GM19351 (cell line): ENCODE results near the gene EML3.
A peak's percentile ranks its signal among the peaks of the same experiment; 100 is the strongest.
"Not testable (repeated sequence)": the region's sequence is repeated elsewhere in the genome, so short reads cannot be mapped to it uniquely, and the experiment has no call there.

ENCODE experiments used
- ATAC-seq: cut with Tn5 transposase; IDR thresholded peaks from one replicate; pipeline ENCODE4 v1.9.1; 2021; ENCODE audit warnings: mild to moderate bottlenecking, moderate library complexity; ENCODE audit not compliant: unreplicated experiment

EML3 gene, protein sequence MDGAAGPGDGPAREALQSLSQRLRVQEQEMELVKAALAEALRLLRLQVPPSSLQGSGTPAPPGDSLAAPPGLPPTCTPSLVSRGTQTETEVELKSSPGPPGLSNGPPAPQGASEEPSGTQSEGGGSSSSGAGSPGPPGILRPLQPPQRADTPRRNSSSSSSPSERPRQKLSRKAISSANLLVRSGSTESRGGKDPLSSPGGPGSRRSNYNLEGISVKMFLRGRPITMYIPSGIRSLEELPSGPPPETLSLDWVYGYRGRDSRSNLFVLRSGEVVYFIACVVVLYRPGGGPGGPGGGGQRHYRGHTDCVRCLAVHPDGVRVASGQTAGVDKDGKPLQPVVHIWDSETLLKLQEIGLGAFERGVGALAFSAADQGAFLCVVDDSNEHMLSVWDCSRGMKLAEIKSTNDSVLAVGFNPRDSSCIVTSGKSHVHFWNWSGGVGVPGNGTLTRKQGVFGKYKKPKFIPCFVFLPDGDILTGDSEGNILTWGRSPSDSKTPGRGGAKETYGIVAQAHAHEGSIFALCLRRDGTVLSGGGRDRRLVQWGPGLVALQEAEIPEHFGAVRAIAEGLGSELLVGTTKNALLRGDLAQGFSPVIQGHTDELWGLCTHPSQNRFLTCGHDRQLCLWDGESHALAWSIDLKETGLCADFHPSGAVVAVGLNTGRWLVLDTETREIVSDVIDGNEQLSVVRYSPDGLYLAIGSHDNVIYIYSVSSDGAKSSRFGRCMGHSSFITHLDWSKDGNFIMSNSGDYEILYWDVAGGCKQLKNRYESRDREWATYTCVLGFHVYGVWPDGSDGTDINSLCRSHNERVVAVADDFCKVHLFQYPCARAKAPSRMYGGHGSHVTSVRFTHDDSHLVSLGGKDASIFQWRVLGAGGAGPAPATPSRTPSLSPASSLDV

DNA sequence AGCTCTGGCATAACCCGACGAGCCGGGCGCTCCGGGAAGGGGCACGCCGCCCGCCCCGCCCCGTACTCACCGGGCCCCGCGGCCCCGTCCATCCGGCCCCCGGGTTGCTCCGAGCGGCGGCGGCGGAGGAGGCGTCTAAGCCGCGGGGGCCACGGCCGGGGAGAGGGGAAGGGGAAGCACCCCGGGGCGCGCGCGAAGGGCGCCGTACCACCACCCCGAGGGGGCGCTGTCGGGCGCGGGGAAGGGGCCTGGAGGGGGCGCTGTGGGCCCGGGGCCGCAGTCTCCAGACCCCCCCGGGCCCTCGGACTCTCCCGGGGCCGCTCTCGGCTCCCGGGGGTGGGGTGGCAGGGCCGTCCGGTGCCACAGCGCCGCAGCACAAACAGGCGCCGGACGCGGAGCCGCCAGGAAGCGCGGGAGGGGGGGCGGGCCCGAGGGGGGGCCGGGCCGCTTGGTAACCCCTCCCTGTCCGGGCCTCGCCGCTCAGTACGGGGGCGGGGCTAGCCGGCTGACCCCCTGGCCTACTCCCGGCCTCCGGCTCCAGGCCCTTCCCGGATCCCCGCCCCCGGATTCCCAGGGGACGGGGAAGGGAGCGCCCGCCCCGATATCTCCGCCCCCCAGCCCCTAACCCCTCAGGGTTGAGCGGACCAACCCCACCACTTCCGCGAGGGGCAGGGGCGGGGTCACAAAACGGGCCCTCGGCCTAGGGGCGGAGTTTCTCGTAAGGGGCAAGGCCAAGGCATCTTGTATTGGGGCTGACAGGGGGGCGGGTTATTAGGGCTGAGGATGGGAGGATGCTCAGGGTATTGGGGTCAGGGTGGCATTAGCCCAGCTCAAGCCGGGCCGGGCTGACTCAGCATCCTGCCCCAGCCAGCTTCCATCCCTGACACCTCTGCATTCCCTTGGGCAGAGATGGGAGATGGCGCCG is at the start of gene EML3, which contains the start of gene ROM1:
EML3 (minus strand) TSS at position 410 of the 925 bp plus-strand sequence; CDS start at position 92, 318 bp downstream.
ROM1 (plus strand) TSS at position 892 of the 925 bp plus-strand sequence; CDS start at position 917, 25 bp downstream.
- ATAC-seq = peak; percentile 63

GRCh38 chr11:62656796-62657429 is 44.3 kb upstream of the EML3 start:
- ATAC-seq = no peak

DNA sequence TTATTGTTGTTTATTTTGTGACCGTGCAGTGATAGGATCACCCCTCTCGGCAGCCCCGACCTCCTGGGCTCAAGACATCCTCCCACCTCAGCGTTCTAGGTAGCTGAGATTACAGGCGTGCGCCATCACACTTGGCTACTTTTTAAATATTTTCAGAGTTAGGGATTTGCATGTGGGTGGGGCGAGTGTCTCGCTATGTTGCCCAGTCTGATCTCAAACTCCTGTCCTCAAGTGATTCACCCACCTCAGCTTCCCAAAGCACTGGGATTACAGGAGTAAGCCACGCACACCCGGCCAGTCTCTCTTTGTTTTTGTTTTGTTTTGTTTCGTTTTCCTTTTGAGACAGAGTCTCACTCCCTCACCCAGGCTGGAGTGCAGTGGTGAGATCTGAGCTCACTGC is 41.7 kb upstream of the EML3 start:
- ATAC-seq = no peak

DNA sequence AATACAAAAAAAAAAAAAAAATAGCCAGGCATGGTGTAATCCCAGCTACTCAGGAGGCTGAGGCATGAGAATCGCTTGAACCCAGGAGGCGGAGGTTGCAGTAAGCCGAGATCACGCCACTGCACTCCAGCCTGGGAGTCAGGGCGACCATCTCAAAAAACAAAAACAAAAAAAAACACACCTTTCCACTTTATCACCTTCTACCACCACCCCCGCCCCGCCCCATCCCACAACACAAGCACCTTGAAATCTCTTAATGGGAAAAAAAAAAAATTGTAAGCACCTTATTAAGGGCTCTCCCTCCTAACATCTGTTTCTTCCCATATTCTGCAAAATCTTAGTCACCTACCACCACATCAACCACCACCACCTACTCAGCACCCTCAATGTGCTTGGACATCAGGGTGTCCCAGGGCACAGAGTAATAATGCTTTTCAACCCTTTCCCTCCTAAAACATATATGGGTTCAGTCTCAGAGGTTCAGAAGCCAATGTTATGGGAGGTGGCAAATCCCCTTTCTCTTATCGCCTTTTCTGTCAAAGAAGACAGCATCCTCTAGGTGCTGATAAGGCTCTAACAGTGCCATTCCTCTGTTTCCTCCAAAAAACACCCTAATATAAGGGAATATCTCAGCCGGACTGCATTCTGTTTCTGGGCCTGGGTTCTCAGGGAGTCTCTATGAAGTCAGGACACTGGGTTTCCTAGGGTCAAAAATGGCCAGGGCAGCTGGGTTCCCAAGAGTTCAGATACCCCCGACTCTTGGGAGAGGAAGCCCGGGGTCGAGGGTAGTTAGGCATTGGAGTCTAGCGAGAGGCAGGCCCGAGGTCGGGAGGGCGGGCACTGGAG is 39.8 kb upstream of the EML3 start:
- no peak for ATAC-seq

- ATAC-seq = not testable (repeated sequence)
Measured at GRCh38 chr11:62650283-62650682, 37.7 kb upstream of the EML3 start.

DNA sequence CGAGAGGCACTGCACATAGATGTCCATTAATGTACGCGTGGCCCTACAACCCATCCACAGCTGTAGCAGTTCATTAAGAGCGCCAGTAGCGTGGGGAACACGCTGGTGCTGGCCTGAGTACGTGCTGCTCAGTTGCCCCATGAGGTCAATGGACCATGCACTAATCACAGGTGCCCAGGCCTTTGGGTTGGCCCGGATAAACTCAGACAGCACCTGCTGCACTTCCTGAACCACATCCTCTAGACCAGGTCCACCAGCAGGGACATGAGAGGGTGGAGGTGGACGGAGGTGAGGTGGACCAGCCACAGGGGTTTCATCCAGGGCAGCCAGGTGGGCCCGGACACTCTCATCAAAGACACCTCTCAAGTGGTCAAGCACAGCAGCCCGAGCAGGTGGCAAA is 36.9 kb upstream of the EML3 start:
- no peak for ATAC-seq

GRCh38 chr11:62648967-62649364 is 36.4 kb upstream of the EML3 start:
- ATAC-seq = no peak

DNA sequence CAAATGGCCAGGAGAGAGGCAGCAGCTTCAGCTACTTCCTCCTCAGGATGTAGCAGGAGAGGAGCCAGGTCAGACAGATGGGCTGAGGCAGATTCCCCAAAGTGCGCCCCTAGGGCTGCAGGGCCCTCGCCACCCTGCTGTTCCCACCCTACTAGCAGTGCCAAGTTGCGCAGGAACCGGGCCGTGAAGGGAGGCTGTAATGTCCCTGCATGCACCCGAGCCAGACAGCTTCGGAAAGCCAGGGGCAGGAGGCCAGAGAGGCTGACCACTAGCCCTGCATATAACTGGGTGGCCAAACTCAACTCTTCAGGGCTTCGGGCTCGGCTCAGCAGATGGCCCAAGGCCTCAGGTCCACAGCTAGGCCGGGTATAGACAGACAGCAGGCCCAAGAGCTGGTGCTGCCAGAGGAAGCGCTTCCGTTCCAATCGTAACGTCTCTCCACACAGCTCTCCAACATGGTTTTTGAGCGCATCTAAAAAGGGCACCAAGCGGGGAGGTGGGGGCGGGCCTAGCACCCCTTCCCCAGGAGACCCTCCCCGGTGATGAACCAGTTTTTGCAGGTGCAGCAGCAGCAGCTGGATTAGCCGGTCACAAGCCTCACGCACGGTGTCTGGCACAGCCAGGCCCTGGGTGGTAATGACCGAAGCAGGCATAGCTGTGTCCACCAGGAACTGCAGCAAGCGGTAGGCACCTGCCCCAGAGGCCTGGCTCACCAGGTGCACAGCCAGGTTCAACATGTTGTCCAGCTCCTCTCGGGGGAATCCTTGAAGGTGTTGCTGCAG is 35.8 kb upstream of the EML3 start:
- no peak for ATAC-seq

GRCh38 chr11:62647609-62648005 is 35.0 kb upstream of the EML3 start:
- ATAC-seq = no peak

DNA sequence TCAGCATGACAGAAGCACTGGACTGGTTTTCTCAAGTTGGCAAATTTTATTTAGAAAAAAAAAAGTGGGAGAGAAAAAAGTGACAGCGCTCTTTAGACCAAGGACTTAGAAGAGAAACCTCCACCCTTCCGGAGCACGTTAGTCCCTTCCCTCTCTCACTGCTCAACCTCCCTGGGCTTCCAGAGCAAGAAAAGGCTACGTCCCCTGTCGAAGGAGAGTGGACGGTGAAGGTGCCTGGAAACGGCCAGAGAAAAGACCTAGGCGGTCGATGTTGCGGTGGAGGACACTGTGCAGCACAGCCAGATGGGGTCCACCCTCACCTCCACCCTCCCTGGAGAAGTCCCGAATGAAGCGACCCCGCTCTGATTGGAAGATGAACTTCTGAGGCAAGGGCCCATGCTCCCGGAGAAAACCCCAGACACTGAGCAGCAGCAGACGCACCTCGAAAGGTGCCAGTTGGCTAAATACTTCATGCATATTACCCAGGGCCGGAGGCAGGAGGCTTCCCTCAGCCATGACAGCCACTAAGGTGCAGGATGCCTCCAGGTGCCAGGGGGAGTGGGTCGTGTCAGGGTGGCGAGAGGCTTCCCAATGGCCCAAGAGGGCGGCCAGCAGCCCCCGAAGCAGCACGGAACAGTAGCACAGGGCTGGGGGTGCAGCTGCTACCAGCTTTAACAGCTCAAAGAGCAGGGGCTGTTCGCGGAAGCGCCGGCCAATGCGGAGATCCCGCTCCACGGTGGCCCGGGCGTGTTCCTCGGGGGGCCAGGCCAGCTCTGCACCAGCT is 34.4 kb upstream of the EML3 start:
- peak; percentile 7 for ATAC-seq

DNA sequence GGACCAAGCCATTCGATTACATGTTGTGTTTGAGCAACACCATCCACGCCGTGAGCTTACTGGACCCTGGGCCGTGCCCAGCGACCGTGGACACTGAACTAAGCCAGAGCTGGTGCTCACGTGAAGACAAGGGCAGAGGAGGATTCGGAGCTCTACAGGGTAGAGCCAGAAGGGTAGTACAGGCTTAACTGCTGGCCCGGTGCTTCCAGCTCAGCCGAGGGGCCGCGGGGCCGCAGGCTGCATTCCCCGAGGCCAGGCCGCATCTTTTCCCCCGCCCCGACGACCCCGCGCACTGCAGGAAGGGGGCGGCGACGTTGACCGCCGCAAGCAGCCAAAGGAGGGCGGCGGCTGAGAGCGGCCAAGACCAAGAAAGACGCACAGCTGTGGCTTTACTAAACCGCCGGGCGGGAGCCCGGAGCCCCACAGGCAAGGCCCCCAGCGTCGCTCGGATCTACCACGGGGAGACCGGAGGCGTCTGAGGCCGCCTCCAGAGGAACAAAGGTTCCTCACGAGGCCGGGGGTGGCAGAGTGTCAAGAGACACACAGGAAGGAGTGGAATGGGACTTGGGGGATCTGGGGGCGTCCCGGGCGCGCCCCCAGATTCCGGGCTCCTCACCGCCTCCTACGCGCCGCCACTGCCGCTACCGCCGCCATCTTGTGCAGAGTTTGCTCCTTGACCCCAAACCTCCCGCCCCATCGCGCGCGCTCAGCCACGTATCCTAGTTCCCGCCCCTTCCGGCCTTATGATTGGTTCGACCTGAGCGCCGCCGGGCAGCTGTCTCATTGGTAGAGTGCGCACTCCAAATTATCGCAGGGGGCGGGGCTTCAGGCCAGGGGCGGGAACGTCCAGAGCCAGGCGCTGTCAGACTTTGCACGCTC is 33.6 kb upstream of the EML3 start, which contains the start of gene GANAB:
GANAB (minus strand) TSS at position 668 of the 879 bp plus-strand sequence; CDS start at position 654, 14 bp downstream.
- peak; percentile 96 for ATAC-seq

DNA sequence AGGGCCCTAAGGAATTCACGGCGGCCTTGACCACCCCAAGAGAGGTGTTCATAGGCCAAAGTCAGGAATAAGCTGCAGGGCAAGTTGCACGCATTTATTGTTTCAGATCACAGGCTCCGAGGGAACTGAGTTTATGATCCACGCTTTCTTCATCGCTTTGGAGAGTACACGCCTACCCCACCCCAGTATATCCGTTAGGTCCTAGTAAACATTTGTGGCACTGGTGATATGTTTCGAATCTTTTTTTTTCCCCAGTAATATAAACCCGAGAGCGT is 33.0 kb upstream of the EML3 start:
- no peak for ATAC-seq

GRCh38 chr11:62644220-62644619 is 31.6 kb upstream of the EML3 start:
- ATAC-seq = no peak

- ATAC-seq = no peak
Measured at GRCh38 chr11:62632492-62632891, 19.9 kb upstream of the EML3 start.

DNA sequence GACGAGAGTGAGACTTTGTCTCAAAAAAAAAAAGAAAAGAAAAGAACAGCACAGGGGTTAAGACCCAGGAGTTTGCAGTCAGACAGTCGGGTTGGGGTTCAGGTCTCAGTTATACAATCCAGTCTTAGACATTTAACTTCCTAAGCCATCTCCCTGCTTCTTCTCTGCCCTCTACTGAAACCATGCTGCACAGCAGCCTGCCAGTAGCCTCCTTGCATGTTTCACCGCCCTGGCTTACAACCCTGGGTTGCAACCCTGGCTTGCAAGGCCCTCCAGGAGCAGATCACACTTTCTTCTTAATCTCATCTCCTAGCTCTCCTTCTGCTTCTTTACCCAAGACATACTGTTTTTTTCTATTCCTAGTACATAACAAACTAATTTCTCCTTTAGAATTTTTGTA is 15.1 kb upstream of the EML3 start:
- no peak for ATAC-seq

DNA sequence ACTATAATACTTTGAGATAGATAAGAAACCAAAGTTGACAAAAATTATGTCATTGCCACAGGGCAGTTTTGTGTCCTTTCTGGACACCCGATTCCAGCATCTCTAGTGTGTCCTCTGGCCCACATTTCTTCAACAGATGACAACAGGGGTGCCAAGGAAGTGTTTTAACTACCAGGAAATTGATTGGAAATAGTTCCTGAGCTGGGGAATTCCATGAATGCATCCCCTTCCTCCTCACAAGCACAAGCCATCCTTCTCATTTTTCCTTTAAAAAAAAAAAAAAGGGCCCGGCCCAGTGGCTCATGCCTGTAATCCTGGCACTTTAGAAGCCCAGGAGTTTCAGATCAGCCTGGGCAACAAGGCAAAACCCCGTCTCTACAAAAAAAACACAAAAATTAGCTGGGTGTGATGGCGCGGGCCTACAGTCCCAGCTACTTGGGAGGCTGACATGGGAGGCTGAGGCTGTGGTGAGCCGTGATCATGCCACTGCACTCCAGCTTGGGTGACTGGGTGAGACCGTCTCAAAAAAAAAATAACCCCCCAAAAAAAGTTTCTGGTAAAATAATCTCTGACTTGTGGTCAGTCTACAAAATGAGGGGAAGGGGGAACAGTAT is 10.0 kb upstream of the EML3 start:
- no peak for ATAC-seq
